Sigmoid colon (tissue), 7 donors: ENCODE data around the gene TLCD3A. TPM values are rescaled to one million over a fixed set of nuclear protein-coding genes. Genes with fewer than 3 reads are reported as not detected.
A peak's percentile ranks its signal among the peaks of the same experiment; 100 is the strongest.

Source experiments
- DNase-seq: peaks from one replicate; pipeline ENCODE4 v3.0.0-alpha.2; 2019
- H3K27ac ChIP-seq, 4 donors: fragments of 200-600 bp; sonication (generic); one replicate each; pipeline ENCODE4 v1.5.1; 2016 to 2019; ENCODE audit warnings: mild to moderate bottlenecking in 1 of 4
- H3K27me3 ChIP-seq, 3 donors: fragments of 200-600 bp; sonication (generic); one replicate each; pipeline ENCODE4 v1.5.1; 2019; ENCODE audit warnings: mild to moderate bottlenecking in 1 of 3
- H3K36me3 ChIP-seq, 4 donors: fragments of 200-600 bp; sonication (generic); one replicate each; pipeline ENCODE4 v1.5.1; 2016 to 2019
- H3K4me1 ChIP-seq, 4 donors: fragments of 200-600 bp; sonication (generic); one replicate each; pipeline ENCODE4 v1.5.1; 2017 to 2019
- H3K4me3 ChIP-seq, 4 donors: fragments of 200-600 bp; sonication (generic); one replicate each; pipeline ENCODE4 v1.5.1; 2017 to 2019; ENCODE audit warnings: mild to moderate bottlenecking in 2 of 4, moderate library complexity in 1 of 4
- H3K9me3 ChIP-seq, 4 donors: fragments of 200-600 bp in 3 of 4; sonication (generic) in 3 of 4; one replicate each; pipeline versions ENCODE4 v1.5.1 to v1.6.1; 2013 to 2019
- EP300 ChIP-seq, 4 donors: sonication (generic); formaldehyde crosslinking; IDR thresholded peaks; one replicate each; pipeline ENCODE4 v1.6.1; 2017; ENCODE audit warnings: antibody characterized with exemption in 4 of 4
- POLR2A ChIP-seq, 2 donors: fragments of 450-650 bp; IDR thresholded peaks; one replicate each; pipeline ENCODE4 v1.6.1; 2016; ENCODE audit warnings: antibody characterized with exemption in 2 of 2, mild to moderate bottlenecking in 2 of 2, moderate library complexity in 2 of 2
- POLR2AphosphoS5 ChIP-seq, 4 donors: sonication (generic); formaldehyde crosslinking; IDR thresholded peaks; one replicate each; pipeline ENCODE4 v1.6.1; 2017; ENCODE audit warnings: antibody characterized with exemption in 4 of 4
- WGBS, 2 donors: extraction: QIAGEN DNeasy Blood & Tissue Kit; methylation state at CpG; one replicate each; pipeline ENCODE4 v1.1.7; 2013; 5-methylcytosine and 5-hydroxymethylcytosine counted together
- intact Hi-C: fragments of 100-400 bp; cut with DNase I; formaldehyde crosslinking; loops from one replicate; pipeline ENCODE4 v1.15.1; 2023
- polyA plus RNA-seq, 3 donors: library from polyadenylated mRNA; stranded (reverse); fragments of 200-250 nt; gene quantifications; one replicate each; pipeline ENCODE4 v1.2.3, GENCODE V29; 2013
- total RNA-seq, 4 donors: library from RNA; depleted of rRNA; stranded (reverse); fragments of >200 nt; gene quantifications; one replicate each; pipeline ENCODE4 v1.1.0, GENCODE V29; 2016
- TF ChIP-seq, protein P1 (sequence below), 4 experiments: fragments of 450-650 bp in 3 of 4; fragments of 200-600 bp in 1 of 4; IDR thresholded peaks; one replicate each; pipeline ENCODE4 v1.5.1; 2016 to 2019; ENCODE audit warnings: antibody characterized with exemption in 4 of 4, mild to moderate bottlenecking in 3 of 4, moderate library complexity in 2 of 4
- donor health status: healthy with polysubstance abuse.
- donor health status: Bipolar disorder and iron deficiency.
- donor health status: healthy.

Gene TLCD3A
- total and polyA plus RNA-seq, 7 donors, result 1.8 to 10.3 (median 3.8) TPM

DNA sequence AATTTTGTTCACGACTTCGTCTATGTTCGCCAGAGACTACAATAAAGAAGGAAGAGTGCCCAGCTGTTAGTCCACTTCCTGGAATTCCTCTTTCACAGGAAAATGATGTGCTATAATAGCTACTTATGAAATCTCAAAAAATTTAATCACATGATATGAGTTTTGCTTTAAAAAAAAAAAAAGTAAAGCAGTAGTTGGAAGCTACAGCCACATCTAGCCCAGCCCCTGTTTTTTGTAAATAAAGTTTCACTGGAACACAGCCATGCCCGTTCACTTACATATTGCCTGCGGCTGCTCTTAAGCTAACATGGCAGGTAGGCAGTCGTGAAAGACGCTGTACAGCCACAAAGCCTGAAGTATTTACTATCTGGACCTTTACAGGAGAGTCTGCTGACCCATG, 33.1 kb upstream of the TLCD3A start:
- Histone ChIP-seq H3K4me3 (no peak overlapping the region), H3K27ac (peak overlapping the region in 2 of 4 donors; percentile 35 to 60), H3K4me1 (peaks cover 0 to 11% (median 2%) of the 10 kb centered on the region in 4 donors), H3K27me3 (no peaks in the 10 kb centered on the region), H3K36me3 (peaks cover 0 to 39% (median 8%) of the 10 kb centered on the region in 4 donors), H3K9me3 (no peaks in the 10 kb centered on the region)
- peak in 1 of 4 donors; percentile 34 for TF ChIP-seq POLR2AphosphoS5 (IDR thresholded peaks at IDR 0.05)
- no peak for TF ChIP-seq POLR2A (IDR thresholded peaks at IDR 0.05)
- intact Hi-C loops, result no loop called here
- WGBS, 2 donors, result 79 to 82% methylated on average over 7 of the region's 7 CpGs
- no peak for DNase-seq

DNA sequence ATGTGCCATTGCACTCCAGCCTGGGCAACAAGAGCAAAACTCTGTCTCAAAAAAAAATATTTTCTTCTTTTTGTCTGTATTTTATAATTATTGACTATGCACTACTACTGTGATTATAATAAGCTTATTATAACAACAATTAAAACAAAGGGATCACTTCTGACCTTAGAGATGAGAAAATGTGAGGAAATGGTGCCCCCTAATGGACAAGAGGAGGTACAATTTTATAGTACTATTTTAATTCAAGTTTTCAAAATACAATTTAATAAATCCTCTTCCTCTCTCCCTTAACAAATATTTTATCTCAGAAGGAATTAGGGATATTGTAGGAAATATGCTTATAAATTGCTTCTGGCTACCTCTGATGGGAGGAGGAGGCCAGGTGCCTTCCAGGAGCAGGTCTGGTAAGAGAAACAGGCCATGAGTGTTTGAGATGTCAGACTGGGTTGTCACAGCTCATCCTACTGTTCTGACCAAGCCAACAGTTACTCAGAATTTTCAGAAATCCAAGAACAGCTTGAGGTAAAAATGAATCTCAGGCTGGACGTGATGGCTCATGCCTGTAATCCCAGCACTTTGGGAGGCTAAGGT, 31.8 kb upstream of the TLCD3A start:
- H3K27me3 ChIP-seq, result no peaks in the 10 kb centered on the region
- no peak for DNase-seq
- TF ChIP-seq EP300 (IDR thresholded peaks at IDR 0.05), result no peak
- TF ChIP-seq, protein P1, sequence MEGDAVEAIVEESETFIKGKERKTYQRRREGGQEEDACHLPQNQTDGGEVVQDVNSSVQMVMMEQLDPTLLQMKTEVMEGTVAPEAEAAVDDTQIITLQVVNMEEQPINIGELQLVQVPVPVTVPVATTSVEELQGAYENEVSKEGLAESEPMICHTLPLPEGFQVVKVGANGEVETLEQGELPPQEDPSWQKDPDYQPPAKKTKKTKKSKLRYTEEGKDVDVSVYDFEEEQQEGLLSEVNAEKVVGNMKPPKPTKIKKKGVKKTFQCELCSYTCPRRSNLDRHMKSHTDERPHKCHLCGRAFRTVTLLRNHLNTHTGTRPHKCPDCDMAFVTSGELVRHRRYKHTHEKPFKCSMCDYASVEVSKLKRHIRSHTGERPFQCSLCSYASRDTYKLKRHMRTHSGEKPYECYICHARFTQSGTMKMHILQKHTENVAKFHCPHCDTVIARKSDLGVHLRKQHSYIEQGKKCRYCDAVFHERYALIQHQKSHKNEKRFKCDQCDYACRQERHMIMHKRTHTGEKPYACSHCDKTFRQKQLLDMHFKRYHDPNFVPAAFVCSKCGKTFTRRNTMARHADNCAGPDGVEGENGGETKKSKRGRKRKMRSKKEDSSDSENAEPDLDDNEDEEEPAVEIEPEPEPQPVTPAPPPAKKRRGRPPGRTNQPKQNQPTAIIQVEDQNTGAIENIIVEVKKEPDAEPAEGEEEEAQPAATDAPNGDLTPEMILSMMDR (IDR thresholded peaks at IDR 0.05), result peak; percentile 30 to 76 (median 68)
- 65 to 77% methylated on average over 1 of the region's 1 CpG for WGBS, 2 donors
- H3K4me1 ChIP-seq, result peaks cover 0 to 6% (median 0%) of the 10 kb centered on the region in 4 donors
- peaks cover 0 to 27% (median 6%) of the 10 kb centered on the region in 4 donors for H3K36me3 ChIP-seq
- no peak overlapping the region for H3K4me3 ChIP-seq
- no peaks in the 10 kb centered on the region for H3K9me3 ChIP-seq
- peak overlapping the region in 1 of 4 donors; percentile 35 for H3K27ac ChIP-seq
- intact Hi-C loops, result loop anchor here (1.0 kb wide), 1 partner anchor 288 kb away; no protein-coding TSS in a partner anchor

DNA sequence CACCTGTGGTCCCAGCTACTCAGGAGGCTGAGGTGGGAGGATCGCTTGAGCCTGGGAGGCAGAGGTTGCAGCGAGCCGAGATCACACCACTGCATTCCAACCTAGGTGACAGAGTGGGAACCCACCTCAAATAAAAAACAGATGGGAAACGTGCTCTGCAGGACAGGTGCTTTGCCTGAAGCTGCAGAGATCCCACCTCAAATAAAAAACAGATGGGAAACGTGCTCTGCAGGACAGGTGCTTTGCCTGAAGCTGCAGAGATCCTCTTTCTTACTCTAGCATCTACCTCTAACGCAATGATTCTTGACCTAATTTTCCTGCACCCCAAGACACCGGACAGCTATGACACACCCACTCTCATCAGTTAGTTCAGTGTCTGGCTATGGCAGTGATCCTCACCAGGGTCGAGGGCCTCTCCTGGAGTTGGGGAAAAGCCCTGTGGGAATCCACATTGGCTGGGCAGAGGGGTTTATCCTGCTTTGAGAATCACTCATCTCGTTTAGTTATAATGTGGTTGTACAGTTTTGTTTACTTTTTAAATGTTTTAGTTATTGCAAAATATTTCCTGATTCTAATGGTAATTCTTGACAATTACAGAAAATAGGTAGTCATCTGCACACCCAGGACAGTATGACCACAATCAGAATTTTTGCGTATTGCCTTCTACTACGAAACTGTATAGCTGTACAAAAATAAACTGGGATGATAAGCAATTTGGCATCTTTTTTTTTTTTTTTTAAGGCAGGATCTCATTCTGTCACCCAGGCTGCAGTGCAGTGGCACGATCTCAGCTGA, 29.1 kb upstream of the TLCD3A start:
- intact Hi-C loops, result no loop called here
- peaks cover 0 to 6% (median 0%) of the 10 kb centered on the region in 4 donors for H3K4me1 ChIP-seq
- H3K4me3 ChIP-seq, result no peak overlapping the region
- 69 to 84% methylated on average over 12 of the region's 12 CpGs for WGBS, 2 donors
- H3K27ac ChIP-seq, result no peak overlapping the region
- DNase-seq, result no peak
- no peaks in the 10 kb centered on the region for H3K9me3 ChIP-seq
- peaks cover 0 to 21% (median under 1%) of the 10 kb centered on the region in 4 donors for H3K36me3 ChIP-seq
- TF ChIP-seq POLR2A (IDR thresholded peaks at IDR 0.05) (no peak), POLR2AphosphoS5 (IDR thresholded peaks at IDR 0.05) (no peak), EP300 (IDR thresholded peaks at IDR 0.05) (no peak)
- TF ChIP-seq, protein P1 (IDR thresholded peaks at IDR 0.05), result no peak
- H3K27me3 ChIP-seq, result no peaks in the 10 kb centered on the region

DNA sequence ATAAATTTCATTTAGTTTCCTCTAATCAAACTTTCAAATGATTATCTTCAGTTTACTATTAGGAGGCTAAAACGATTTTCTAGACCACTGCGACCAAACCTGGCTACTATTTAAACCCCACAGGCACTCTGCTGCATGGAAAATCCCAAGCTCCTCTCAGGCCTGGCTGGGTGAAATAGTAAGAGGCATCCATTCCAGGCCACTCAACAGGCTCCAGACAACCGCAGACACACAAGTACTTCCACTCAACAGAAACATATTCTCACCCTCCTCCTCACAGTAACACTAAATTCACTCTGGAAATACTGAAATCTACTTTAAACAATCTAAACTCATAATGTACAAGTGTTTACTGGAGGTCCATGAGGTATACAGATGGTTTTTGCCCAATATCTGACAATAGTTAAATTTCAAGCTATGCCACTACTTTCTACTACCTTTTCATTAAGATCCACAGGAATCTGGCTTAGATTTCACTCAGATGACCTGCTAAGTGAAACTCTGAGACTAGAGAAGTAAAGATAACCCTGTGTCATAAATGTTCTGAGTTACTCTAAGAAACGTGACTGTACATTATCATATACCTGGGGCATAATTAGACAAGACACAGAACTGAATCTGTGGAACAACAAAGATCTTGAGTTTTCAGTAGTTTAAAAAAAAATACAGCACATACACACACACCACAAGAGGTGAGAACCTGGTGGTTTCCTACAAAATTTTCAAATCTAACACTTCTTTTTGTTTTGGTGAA, 28.1 kb upstream of the TLCD3A start:
- no peak overlapping the region for H3K4me3 ChIP-seq

More for the DNA sequence above, 28.1 kb upstream of the TLCD3A start:
- WGBS, 2 donors, result 78 to 88% methylated on average over 4 of the region's 4 CpGs
- H3K27ac ChIP-seq, result no peak overlapping the region
- H3K4me1 ChIP-seq, result peaks cover 0 to 6% (median 0%) of the 10 kb centered on the region in 4 donors
- intact Hi-C loops, result no loop called here
- no peaks in the 10 kb centered on the region for H3K9me3 ChIP-seq
- TF ChIP-seq POLR2AphosphoS5 (IDR thresholded peaks at IDR 0.05), result no peak
- TF ChIP-seq POLR2A (IDR thresholded peaks at IDR 0.05), result no peak
- no peak for TF ChIP-seq EP300 (IDR thresholded peaks at IDR 0.05)
- TF ChIP-seq, protein P1 (IDR thresholded peaks at IDR 0.05), result no peak
- H3K27me3 ChIP-seq, result no peaks in the 10 kb centered on the region
- peaks cover 0 to 31% (median 7%) of the 10 kb centered on the region in 4 donors for H3K36me3 ChIP-seq
- DNase-seq, result no peak
